Thoracic aorta (tissue), 2 donors: ENCODE measurements around the gene SNX11. TPM values are rescaled to one million over a fixed set of nuclear protein-coding genes. Genes with fewer than 3 reads are reported as not detected.

Source experiments
- ATAC-seq: fragments of 150-250 bp; one replicate; pipeline ENCODE4 v1.8.0; 2017; ENCODE audit warnings: low read depth; ENCODE audit not compliant: insufficient number of reproducible peaks, low FRiP score
- DNase-seq: peaks from one replicate; pipeline ENCODE4 v3.0.0-alpha.2; 2020; ENCODE audit warnings: low spot score
- H3K27ac ChIP-seq, 2 donors: fragments of 200-600 bp; sonication (generic); 1 replicate in 1 of 2; 2 replicates in 1 of 2; pipeline ENCODE4 v1.5.1; 2016; ENCODE audit warnings: mild to moderate bottlenecking in 2 of 2, moderate library complexity in 2 of 2
- H3K27me3 ChIP-seq: fragments of 200-600 bp; sonication (generic); replicated peaks from 2 replicates; pipeline ENCODE4 v1.6.0; 2016; ENCODE audit warnings: mild to moderate bottlenecking; ENCODE audit not compliant: insufficient read depth
- H3K36me3 ChIP-seq: fragments of 200-600 bp; sonication (generic); one replicate; pipeline ENCODE4 v1.5.1; 2016
- H3K4me1 ChIP-seq, 2 donors: fragments of 200-600 bp; sonication (generic); 1 replicate in 1 of 2; 2 replicates in 1 of 2; pipeline versions ENCODE4 v1.5.1 to v1.6.0; 2016; ENCODE audit warnings: low read depth in 2 of 2, mild to moderate bottlenecking in 1 of 2; ENCODE audit not compliant: control insufficient read depth in 1 of 2
- H3K4me3 ChIP-seq: fragments of 200-600 bp; sonication (generic); 2 replicates; pipeline ENCODE4 v1.5.1; 2016; ENCODE audit warnings: mild to moderate bottlenecking
- H3K9me3 ChIP-seq: fragments of 200-600 bp; sonication (generic); 2 replicates; pipeline ENCODE4 v1.5.1; 2016
- CTCF ChIP-seq: fragments of 200-600 bp; sonication (generic); IDR thresholded peaks from one replicate; pipeline ENCODE4 v1.5.1; 2019; ENCODE audit warnings: antibody characterized with exemption
- total RNA-seq, 2 donors: library from RNA; depleted of rRNA; stranded (reverse); fragments of >200 nt; gene quantifications; one replicate each; pipeline versions ENCODE4 v1.1.0 to v1.2.3, GENCODE V29; 2016

SNX11 gene
- total RNA-seq, 2 donors from 2014 or later, result 12.0 to 15.4 TPM

- H3K9me3 ChIP-seq, result no peaks in the 10 kb centered on the region
- no peak for DNase-seq
- no peak for TF ChIP-seq CTCF
- no peak overlapping the region for H3K27ac ChIP-seq
- H3K27me3 ChIP-seq, result no peaks in the 10 kb centered on the region
- H3K36me3 ChIP-seq, result no peaks in the 10 kb centered on the region
- no peak for ATAC-seq
- no peak overlapping the region for H3K4me3 ChIP-seq
- peaks cover 6 to 12% of the 10 kb centered on the region in 2 donors for H3K4me1 ChIP-seq
Measured at GRCh38 chr17:48081858-48082257, 25.7 kb upstream of the SNX11 start.

- H3K9me3 ChIP-seq, result no peaks in the 10 kb centered on the region
- no peak for ATAC-seq
- no peaks in the 10 kb centered on the region for H3K27me3 ChIP-seq
- H3K36me3 ChIP-seq, result peaks cover 3% of the 10 kb centered on the region
- H3K27ac ChIP-seq, result no peak overlapping the region
- H3K4me3 ChIP-seq, result no peak overlapping the region
- H3K4me1 ChIP-seq, result peaks cover 6 to 12% of the 10 kb centered on the region in 2 donors
- no peak for DNase-seq
- no peak for TF ChIP-seq CTCF
Measured at GRCh38 chr17:48084932-48085331, 22.6 kb upstream of the SNX11 start.

- ATAC-seq (no peak), DNase-seq (no peak)
- no peak overlapping the region for H3K27ac ChIP-seq
- peaks cover 0 to 2% of the 10 kb centered on the region in 2 donors for H3K4me1 ChIP-seq
- peaks cover 7% of the 10 kb centered on the region for H3K36me3 ChIP-seq
- no peak for TF ChIP-seq CTCF
- no peak overlapping the region for H3K4me3 ChIP-seq
- H3K27me3 ChIP-seq, result no peaks in the 10 kb centered on the region
- H3K9me3 ChIP-seq, result no peaks in the 10 kb centered on the region
Measured at GRCh38 chr17:48093341-48094045, 14.1 kb upstream of the SNX11 start.

GRCh38 chr17:48095611-48096010, 12.0 kb upstream of the SNX11 start:
- H3K4me1 ChIP-seq, result peaks cover 11 to 21% of the 10 kb centered on the region in 2 donors
- H3K27me3 ChIP-seq, result no peaks in the 10 kb centered on the region
- no peak overlapping the region for H3K27ac ChIP-seq
- DNase-seq, result no peak
- H3K36me3 ChIP-seq, result peaks cover 4% of the 10 kb centered on the region
- H3K4me3 ChIP-seq, result no peak overlapping the region
- TF ChIP-seq CTCF, result no peak
- ATAC-seq, result no peak
- no peaks in the 10 kb centered on the region for H3K9me3 ChIP-seq

GRCh38 chr17:48100160-48100559, 7.4 kb upstream of the SNX11 start:
- ATAC-seq (peak; percentile 38), DNase-seq (no peak)
- H3K4me3 ChIP-seq, result peak overlapping the region; percentile 95
- H3K27me3 ChIP-seq, result no peaks in the 10 kb centered on the region
- H3K4me1 ChIP-seq, result peaks cover 11 to 21% of the 10 kb centered on the region in 2 donors
- no peak for TF ChIP-seq CTCF
- peak overlapping the region; percentile 89 for H3K27ac ChIP-seq
- no peaks in the 10 kb centered on the region for H3K9me3 ChIP-seq
- H3K36me3 ChIP-seq, result no peaks in the 10 kb centered on the region
